Neural cell (in vitro differentiated cells): ENCODE results near the gene AGO3. TPM values are rescaled to one million over a fixed set of nuclear protein-coding genes. Genes with fewer than 3 reads are reported as not detected.

Source experiments
- H2AFZ ChIP-seq: fragments of 200-600, 300-800 bp; sonication (generic), shearing (Covaris generic); 2 replicates; pipeline ENCODE4 v1.6.0; 2014; ENCODE audit warnings: low read depth, mild to moderate bottlenecking, antibody characterized with exemption, low read length, moderate library complexity
- H3F3A ChIP-seq: fragments of 200-600 bp; shearing (Covaris generic); 2 replicates; pipeline ENCODE4 v1.6.1; 2016; ENCODE audit warnings: mild to moderate bottlenecking, moderate library complexity, mixed read lengths, antibody characterized with exemption, low read length; ENCODE audit not compliant: insufficient read depth, poor library complexity, severe bottlenecking
- H3K27ac ChIP-seq: fragments of 200-600, 300-800 bp; sonication (generic), shearing (Covaris generic); 2 replicates; pipeline ENCODE4 v1.5.1; 2014; ENCODE audit warnings: mild to moderate bottlenecking, low read length, moderate library complexity
- H3K27me3 ChIP-seq: fragments of 300-800, 200-600 bp; sonication (generic), shearing (Covaris generic); 2 replicates; pipeline ENCODE4 v1.6.0; 2014; ENCODE audit warnings: mild to moderate bottlenecking, low read depth, low read length, moderate library complexity; ENCODE audit not compliant: insufficient read depth
- H3K36me3 ChIP-seq: fragments of 300-800, 200-600 bp; sonication (generic), shearing (Covaris generic); 2 replicates; pipeline ENCODE4 v1.5.1; 2014; ENCODE audit warnings: mild to moderate bottlenecking, antibody characterized with exemption, low read length, moderate library complexity; ENCODE audit not compliant: insufficient read depth
- H3K4me2 ChIP-seq: fragments of 300-800, 200-600 bp; sonication (generic), shearing (Covaris generic); 2 replicates; pipeline ENCODE4 v1.6.0; 2014; ENCODE audit warnings: mild to moderate bottlenecking, low read length
- H3K4me3 ChIP-seq: fragments of 300-800, 200-600 bp; sonication (generic), shearing (Covaris generic); 2 replicates; pipeline ENCODE4 v1.5.1; 2014; ENCODE audit warnings: mild to moderate bottlenecking, low read length, moderate library complexity
- H3K79me2 ChIP-seq: fragments of 200-600 bp; shearing (Covaris generic); replicated peaks from 2 replicates; pipeline ENCODE4 v1.6.0; 2014; ENCODE audit warnings: mild to moderate bottlenecking, low read length, moderate library complexity; ENCODE audit not compliant: insufficient read depth
- H3K9ac ChIP-seq: fragments of 300-800, 200-600 bp; sonication (generic), shearing (Covaris generic); 2 replicates; pipeline ENCODE4 v1.6.1; 2016; ENCODE audit warnings: mild to moderate bottlenecking, low read length, mixed read lengths
- H3K9me2 ChIP-seq: fragments of 200-600 bp; shearing (Covaris generic); 2 replicates; pipeline ENCODE4 v1.6.1; 2016; ENCODE audit warnings: mild to moderate bottlenecking, low read length, mixed read lengths; ENCODE audit not compliant: insufficient read depth
- H3K9me3 ChIP-seq: fragments of 200-600, 300-800 bp; sonication (generic), shearing (Covaris generic); 2 replicates; pipeline ENCODE4 v1.6.1; 2016; ENCODE audit warnings: mild to moderate bottlenecking, mixed run types, low read length, moderate library complexity, mixed read lengths
- H4K20me1 ChIP-seq: fragments of 200-600 bp; shearing (Covaris generic); 2 replicates; pipeline ENCODE4 v1.6.1; 2016; ENCODE audit warnings: mild to moderate bottlenecking, mixed run types; ENCODE audit not compliant: insufficient read depth
- CTCF ChIP-seq: fragments of 450-650 bp; IDR thresholded peaks from 2 replicates; pipeline ENCODE4 v1.5.1; 2014; ENCODE audit warnings: antibody characterized with exemption, mild to moderate bottlenecking, moderate library complexity; ENCODE audit not compliant: poor library complexity, severe bottlenecking
- EP300 ChIP-seq: fragments of 450-650 bp; conservative IDR thresholded peaks from 2 replicates; pipeline ENCODE4 v1.6.1; 2014; ENCODE audit warnings: antibody characterized with exemption, mild to moderate bottlenecking, moderate library complexity; ENCODE audit not compliant: poor library complexity, severe bottlenecking
- EZH2 ChIP-seq: fragments of 200-600, 300-800 bp; shearing (Covaris generic), sonication (generic); IDR thresholded peaks from 2 replicates; pipeline ENCODE4 v1.6.1; 2014; ENCODE audit warnings: antibody characterized with exemption, low read length, borderline replicate concordance, mild to moderate bottlenecking; ENCODE audit not compliant: insufficient read depth, poor library complexity, severe bottlenecking
- MXI1 ChIP-seq: fragments of 450-650 bp; conservative IDR thresholded peaks from 2 replicates; pipeline ENCODE4 v1.6.1; 2014; ENCODE audit warnings: antibody characterized with exemption, mild to moderate bottlenecking; ENCODE audit not compliant: poor library complexity, severe bottlenecking
- POLR2AphosphoS5 ChIP-seq: IDR thresholded peaks from 2 replicates; pipeline ENCODE4 v1.6.1; 2012
- RAD21 ChIP-seq: fragments of 450-650 bp; conservative IDR thresholded peaks from 2 replicates; pipeline ENCODE4 v1.6.1; 2014; ENCODE audit warnings: antibody characterized with exemption, mild to moderate bottlenecking, moderate library complexity
- REST ChIP-seq: IDR thresholded peaks from 2 replicates; pipeline ENCODE4 v1.6.1; 2012; ENCODE audit warnings: borderline replicate concordance
- SMC3 ChIP-seq: fragments of 450-650 bp; conservative IDR thresholded peaks from 2 replicates; pipeline ENCODE4 v1.6.1; 2014; ENCODE audit warnings: antibody characterized with exemption, mild to moderate bottlenecking, moderate library complexity; ENCODE audit not compliant: poor library complexity
- TAF1 ChIP-seq: IDR thresholded peaks from 2 replicates; pipeline ENCODE4 v1.6.1; 2012; ENCODE audit warnings: low read depth
- polyA plus RNA-seq: library from polyadenylated mRNA; depleted of rRNA; stranded (reverse); fragments of >200 nt; gene quantifications from 2 replicates; pipeline ENCODE4 v1.2.3, GENCODE V29; 2014

The AGO3 gene
- polyA plus RNA-seq, 1 donor from 2014 or later, result 9.4 TPM

- Histone ChIP-seq H3K27ac (no peak overlapping the region), H4K20me1 (no peaks in the 10 kb centered on the region), H3K27me3 (no peaks in the 10 kb centered on the region), H3K9me3 (no peaks in the 10 kb centered on the region), H3K9ac (no peak overlapping the region), H3K36me3 (no peaks in the 10 kb centered on the region), H3K4me3 (no peak overlapping the region), H3K4me2 (no peak overlapping the region), H3F3A (no peaks in the 10 kb centered on the region), H3K79me2 (peaks cover 4% of the 10 kb centered on the region), H3K9me2 (no peaks in the 10 kb centered on the region), H2AFZ (no peak overlapping the region)
- TF ChIP-seq SMC3 (no peak), RAD21 (no peak), REST (no peak), EZH2 (no peak), POLR2AphosphoS5 (no peak), CTCF (no peak), MXI1 (no peak), EP300 (no peak), TAF1 (no peak)
Measured at GRCh38 chr1:35958558-35958957, 27.7 kb downstream of the AGO3 start.

- TF ChIP-seq EP300, result no peak
- no peak overlapping the region for H3K27ac ChIP-seq
- H3K4me2 ChIP-seq, result no peak overlapping the region
- H3K9me2 ChIP-seq, result no peaks in the 10 kb centered on the region
- H3K79me2 ChIP-seq, result peaks cover 4% of the 10 kb centered on the region
- no peaks in the 10 kb centered on the region for H3F3A ChIP-seq
- H3K9ac ChIP-seq, result no peak overlapping the region
- no peaks in the 10 kb centered on the region for H4K20me1 ChIP-seq
- no peaks in the 10 kb centered on the region for H3K27me3 ChIP-seq
- H2AFZ ChIP-seq, result no peak overlapping the region
- H3K36me3 ChIP-seq, result no peaks in the 10 kb centered on the region
- H3K9me3 ChIP-seq, result no peaks in the 10 kb centered on the region
- H3K4me3 ChIP-seq, result no peak overlapping the region
Measured at GRCh38 chr1:35959304-35959703, 28.4 kb downstream of the AGO3 start.

- Histone ChIP-seq H3K9ac (no peak overlapping the region), H3K79me2 (peaks cover 4% of the 10 kb centered on the region), H3K27ac (no peak overlapping the region), H3K9me2 (no peaks in the 10 kb centered on the region), H3K36me3 (no peaks in the 10 kb centered on the region), H3K9me3 (no peaks in the 10 kb centered on the region), H2AFZ (no peak overlapping the region), H4K20me1 (no peaks in the 10 kb centered on the region), H3K27me3 (no peaks in the 10 kb centered on the region), H3K4me2 (no peak overlapping the region), H3K4me3 (no peak overlapping the region), H3F3A (no peaks in the 10 kb centered on the region)
- TF ChIP-seq POLR2AphosphoS5, result no peak
- no peak for TF ChIP-seq TAF1
- no peak for TF ChIP-seq CTCF
- no peak for TF ChIP-seq SMC3
- TF ChIP-seq MXI1, result no peak
- no peak for TF ChIP-seq REST
- no peak for TF ChIP-seq RAD21
- TF ChIP-seq EP300, result no peak
- no peak for TF ChIP-seq EZH2
Measured at GRCh38 chr1:35962952-35963351, 32.0 kb downstream of the AGO3 start.
